H1 (cell line): ENCODE measurements around the gene SSBP3. TPM values are rescaled to one million over a fixed set of nuclear protein-coding genes. Genes with fewer than 3 reads are reported as not detected.

Experiments
- CTCF ChIA-PET: fragments of 300-600 bp; sonication (Branson Sonifier 250); formaldehyde crosslinking; loops from one replicate; lab custom pipeline; 2021; ENCODE audit not compliant: partially characterized antibody; lab: Charles Lee
- POLR2A ChIA-PET: fragments of 300-600 bp; sonication (Branson Sonifier 250); formaldehyde crosslinking; loops from one replicate; lab custom pipeline; 2021; ENCODE audit warnings: inconsistent platforms; ENCODE audit not compliant: partially characterized antibody; lab: Charles Lee
- DNase-seq, 2 experiments: peaks; one replicate each; pipeline versions ENCODE4 v3.0.0 to v3.0.0-alpha.2; 2010 to 2022; ENCODE audit warnings: low spot score in 2 of 2, low read depth in 1 of 2, mixed read lengths in 1 of 2
- FAIRE-seq: peaks from 2 replicates; lab custom pipeline; 2011; peaks lifted over from hg19 to GRCh38; lab: Jason Lieb, UNC
- H2AFZ ChIP-seq: 2 replicates; pipeline ENCODE4 v1.8.1; 2012; ENCODE audit warnings: low read length, inconsistent platforms
- H2AK5ac ChIP-seq: 2 replicates; pipeline ENCODE4 v1.6.1; 2013; ENCODE audit warnings: low read depth, low read length
- H2BK120ac ChIP-seq: replicated peaks from 2 replicates; pipeline ENCODE3; 2013; ENCODE audit warnings: low read depth, low read length, inconsistent platforms
- H2BK12ac ChIP-seq: 2 replicates; pipeline ENCODE4 v1.6.1; 2013; ENCODE audit warnings: low read depth, low read length
- H2BK15ac ChIP-seq: 2 replicates; pipeline ENCODE4 v1.6.1; 2013; ENCODE audit warnings: low read length
- H2BK20ac ChIP-seq: 2 replicates; pipeline ENCODE4 v1.6.1; 2013; ENCODE audit warnings: low read length
- H2BK5ac ChIP-seq: 2 replicates; pipeline ENCODE4 v1.6.1; 2013; ENCODE audit warnings: low read depth, low read length
- H3K14ac ChIP-seq: 2 replicates; pipeline ENCODE4 v1.6.1; 2013; ENCODE audit warnings: inconsistent platforms; ENCODE audit not compliant: insufficient read length
- H3K18ac ChIP-seq: 2 replicates; pipeline ENCODE4 v1.6.1; 2013; ENCODE audit warnings: low read length; ENCODE audit errors: extremely low read depth
- H3K23ac ChIP-seq: 2 replicates; pipeline ENCODE4 v1.6.1; 2013; ENCODE audit warnings: inconsistent platforms; ENCODE audit not compliant: insufficient read length
- H3K23me2 ChIP-seq: 2 replicates; pipeline ENCODE4 v1.6.1; 2013; ENCODE audit warnings: low read depth, low read length
- H3K27ac ChIP-seq: 2 replicates; pipeline ENCODE4 v1.6.1; 2011; ENCODE audit warnings: low read depth, low read length, inconsistent platforms
- H3K27me3 ChIP-seq, 4 experiments: replicated peaks in 1 of 4; 1 replicate in 1 of 4; 2 replicates in 3 of 4; pipeline versions ENCODE4 v1.6.1 to v1.8.1; 2011 to 2013; ENCODE audit warnings: low read length in 3 of 4, mild to moderate bottlenecking in 3 of 4, inconsistent platforms in 2 of 4, mixed read lengths in 2 of 4, moderate library complexity in 1 of 4; ENCODE audit not compliant: control insufficient read depth in 3 of 4, insufficient read depth in 3 of 4; ENCODE audit errors: extremely low read depth in 1 of 4
- H3K36me3 ChIP-seq, 4 experiments: 2 replicates each; pipeline versions ENCODE4 v1.6.1 to v1.8.1; 2011 to 2013; ENCODE audit warnings: mild to moderate bottlenecking in 4 of 4, low read length in 3 of 4, moderate library complexity in 2 of 4, control low read depth in 1 of 4, inconsistent platforms in 1 of 4; ENCODE audit not compliant: insufficient read depth in 4 of 4, control insufficient read depth in 2 of 4
- H3K4ac ChIP-seq: replicated peaks from 2 replicates; pipeline ENCODE3; 2013; ENCODE audit warnings: low read length, low read depth, mixed read lengths, inconsistent platforms; ENCODE audit not compliant: insufficient read length
- H3K4me1 ChIP-seq, 4 experiments: replicated peaks in 1 of 4; 1 replicate in 1 of 4; 2 replicates in 3 of 4; pipeline versions ENCODE4 v1.6.1 to v1.8.1; 2011 to 2013; ENCODE audit warnings: low read length in 3 of 4, inconsistent platforms in 2 of 4, mixed read lengths in 1 of 4; ENCODE audit not compliant: insufficient read depth in 4 of 4, control insufficient read depth in 3 of 4
- H3K4me2 ChIP-seq, 2 experiments: 2 replicates each; pipeline versions ENCODE4 v1.6.1 to v1.8.1; 2011 to 2013; ENCODE audit warnings: low read depth in 2 of 2, low read length in 2 of 2, control low read depth in 1 of 2, inconsistent platforms in 1 of 2, mild to moderate bottlenecking in 1 of 2; ENCODE audit not compliant: insufficient read depth in 1 of 2
- H3K4me3 ChIP-seq, 4 experiments: fragments of 200-600, 300-600 bp in 1 of 4; sonication (generic), shearing (Covaris generic), sonication (Bioruptor Twin) in 1 of 4; 2 replicates each; pipeline versions ENCODE4 v1.5.1 to v1.8.1; 2011 to 2016; ENCODE audit warnings: low read length in 4 of 4, low read depth in 3 of 4, control low read depth in 2 of 4, inconsistent platforms in 2 of 4, mild to moderate bottlenecking in 2 of 4, mixed read lengths in 1 of 4, moderate library complexity in 1 of 4; ENCODE audit not compliant: insufficient read depth in 2 of 4; ENCODE audit errors: extremely low read depth in 1 of 4
- H3K56ac ChIP-seq: replicated peaks from 2 replicates; pipeline ENCODE3; 2013; ENCODE audit warnings: low read depth, mild to moderate bottlenecking, mixed read lengths, low read length, inconsistent platforms; ENCODE audit not compliant: insufficient read length
- H3K79me1 ChIP-seq: 2 replicates; pipeline ENCODE4 v1.6.1; 2013; ENCODE audit warnings: low read depth, low read length, control low read depth
- H3K79me2 ChIP-seq, 2 experiments: 2 replicates each; pipeline versions ENCODE4 v1.6.1 to v1.8.1; 2012 to 2013; ENCODE audit warnings: low read length in 2 of 2, mild to moderate bottlenecking in 2 of 2, inconsistent platforms in 1 of 2; ENCODE audit not compliant: insufficient read depth in 2 of 2, control insufficient read depth in 1 of 2
- H3K9ac ChIP-seq, 4 experiments: replicated peaks in 1 of 4; 1 replicate in 1 of 4; 2 replicates in 3 of 4; pipeline versions ENCODE4 v1.6.1 to v1.8.1; 2011 to 2013; ENCODE audit warnings: low read depth in 3 of 4, low read length in 3 of 4, control low read depth in 2 of 4, mild to moderate bottlenecking in 2 of 4, moderate library complexity in 2 of 4, inconsistent platforms in 1 of 4; ENCODE audit errors: extremely low read depth in 1 of 4
- H3K9me3 ChIP-seq, 2 experiments: 2 replicates each; pipeline versions ENCODE4 v1.6.1 to v1.8.1; 2012 to 2013; ENCODE audit warnings: mild to moderate bottlenecking in 2 of 2, moderate library complexity in 2 of 2, control low read depth in 1 of 2, inconsistent platforms in 1 of 2, low read depth in 1 of 2, low read length in 1 of 2, mixed read lengths in 1 of 2; ENCODE audit not compliant: insufficient read depth in 2 of 2
- H4K20me1 ChIP-seq, 2 experiments: replicated peaks in 1 of 2; 2 replicates each; pipeline versions ENCODE3 to v1.8.1; 2011 to 2013; ENCODE audit warnings: inconsistent platforms in 2 of 2, low read length in 2 of 2, mild to moderate bottlenecking in 1 of 2; ENCODE audit not compliant: insufficient read depth in 2 of 2, control insufficient read depth in 1 of 2
- H4K5ac ChIP-seq: 2 replicates; pipeline ENCODE4 v1.6.1; 2013; ENCODE audit warnings: low read length, low read depth, mixed read lengths, inconsistent platforms; ENCODE audit not compliant: insufficient read length
- H4K8ac ChIP-seq: 2 replicates; pipeline ENCODE4 v1.8.0; 2013; ENCODE audit warnings: mild to moderate bottlenecking, moderate library complexity, low read length, inconsistent platforms; ENCODE audit not compliant: insufficient read depth; ENCODE audit errors: extremely low read depth
- H4K91ac ChIP-seq: replicated peaks from 2 replicates; pipeline ENCODE3; 2013; ENCODE audit warnings: low read length, mixed read lengths, inconsistent platforms; ENCODE audit not compliant: insufficient read length
- ATF3 ChIP-seq: IDR thresholded peaks from 2 replicates; pipeline ENCODE4 v1.6.1; 2011; ENCODE audit warnings: low read depth, mild to moderate bottlenecking, low read length; ENCODE audit not compliant: insufficient read depth
- CREB1 ChIP-seq: IDR thresholded peaks from 2 replicates; pipeline ENCODE4 v1.6.1; 2012; ENCODE audit warnings: inconsistent platforms
- EP300 ChIP-seq, 2 experiments: IDR thresholded peaks; 1 replicate in 1 of 2; 2 replicates in 1 of 2; pipeline ENCODE4 v1.6.1; 2011 to 2012; ENCODE audit warnings: low read depth in 2 of 2, low read length in 2 of 2, mild to moderate bottlenecking in 2 of 2, borderline replicate concordance in 1 of 2, inconsistent platforms in 1 of 2, moderate library complexity in 1 of 2
- HDAC6 ChIP-seq: IDR thresholded peaks from one replicate; pipeline ENCODE4 v1.7.1; 2012; ENCODE audit warnings: low read depth, mild to moderate bottlenecking, inconsistent platforms, low read length, moderate library complexity
- NRF1 ChIP-seq: IDR thresholded peaks from 2 replicates; pipeline ENCODE4 v1.6.1; 2011; ENCODE audit warnings: mild to moderate bottlenecking, low read depth, low read length, improper control_type of control experiment
- PHF8 ChIP-seq: fragments of 200-600 bp; sonication (generic); conservative IDR thresholded peaks from 2 replicates; pipeline ENCODE4 v1.7.1; 2012; ENCODE audit warnings: low read depth, mild to moderate bottlenecking, inconsistent platforms, low read length, moderate library complexity
- RXRA ChIP-seq: IDR thresholded peaks from 2 replicates; pipeline ENCODE4 v1.6.1; 2011; ENCODE audit warnings: low read depth, mild to moderate bottlenecking, low read length, moderate library complexity; ENCODE audit not compliant: insufficient read depth
- SP1 ChIP-seq: IDR thresholded peaks from 2 replicates; pipeline ENCODE4 v1.6.1; 2011; ENCODE audit warnings: low read depth, low read length
- SP4 ChIP-seq: IDR thresholded peaks from 2 replicates; pipeline ENCODE4 v1.6.1; 2012; ENCODE audit warnings: low read length, inconsistent platforms
- SRF ChIP-seq: IDR thresholded peaks from 2 replicates; pipeline ENCODE4 v1.6.1; 2011; ENCODE audit warnings: mild to moderate bottlenecking, low read depth, low read length, moderate library complexity
- TAF7 ChIP-seq: optimal IDR thresholded peaks from 2 replicates; pipeline ENCODE3; 2011; ENCODE audit warnings: low read depth, mild to moderate bottlenecking, inconsistent platforms, low read length, moderate library complexity, borderline replicate concordance
- TEAD4 ChIP-seq: IDR thresholded peaks from 2 replicates; pipeline ENCODE4 v1.6.1; 2012; ENCODE audit warnings: low read depth, low read length, inconsistent platforms, mixed read lengths
- WGBS, 2 experiments: shearing (Covaris generic) in 1 of 2; methylation state at CpG; one replicate each; pipeline versions ENCODE4 v1.1.6 to v1.1.7; 2013 to 2015; ENCODE audit warnings: low lambda C conversion rate in 2 of 2, mixed read lengths in 2 of 2, inconsistent platforms in 1 of 2, low coverage in 1 of 2, missing lambda C conversion rate in 1 of 2; ENCODE audit not compliant: insufficient replicate concordance in 2 of 2, insufficient coverage in 1 of 2, insufficient read length in 1 of 2; ENCODE audit errors: extremely low coverage in 1 of 2, missing lambda C conversion rate in 1 of 2; 5-methylcytosine and 5-hydroxymethylcytosine counted together
- polyA plus RNA-seq, 7 experiments: library from polyadenylated mRNA; depleted of rRNA in 3 of 7; stranded (reverse) in 5 of 7; unstranded in 2 of 7; fragments of >200 nt in 5 of 7; fragments of 200-250 nt in 2 of 7; gene quantifications; 1 replicate in 5 of 7; 2 replicates in 1 of 7; 4 replicates in 1 of 7; pipeline versions ENCODE4 v1.2.1 to v1.2.3, GENCODE V29; 2011 to 2013; ENCODE audit warnings: missing spikeins in 2 of 7, mixed read lengths in 2 of 7
- total RNA-seq: library from RNA; stranded (reverse); fragmentation: NEBNext Ultra II Directional; extraction: Animal tissue kit (Norgen Biotek cat#: 25700); gene quantifications from 2 replicates; pipeline ENCODE4 v1.2.1, GENCODE V29; 2021

The SSBP3 gene
- total and polyA plus RNA-seq, 2 of the 8 experiments (the other 6 are each of a cell fraction or from before 2014, with no cell fraction given) = 99.7 to 133 TPM

DNA sequence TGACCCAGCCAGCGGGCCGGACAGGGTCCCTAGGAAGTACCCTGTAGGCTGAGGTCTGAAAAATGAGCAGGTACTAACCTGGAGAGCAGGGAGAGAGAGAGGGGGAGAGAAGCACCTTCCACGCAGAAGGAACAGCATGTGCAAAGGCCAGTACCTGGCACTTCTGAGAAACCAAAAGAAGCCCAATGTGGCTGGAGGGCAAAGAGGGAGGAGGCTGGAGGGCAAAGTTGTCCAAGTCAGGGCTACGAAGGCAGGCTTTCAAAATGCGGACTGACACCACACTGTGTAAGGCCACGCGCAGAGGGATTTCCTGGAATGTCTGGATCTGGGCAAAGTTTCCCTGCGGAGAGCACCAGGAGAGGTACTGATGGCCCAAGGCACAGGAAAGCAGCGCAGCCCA lies 64.4 kb downstream of the SSBP3 start:
- Histone ChIP-seq H3K9me3 (no peaks in the 10 kb centered on the region), H3K4me3 (no peak overlapping the region), H3K14ac (no peak overlapping the region), H3K23me2 (no peaks in the 10 kb centered on the region), H3K27me3 (no peaks in the 10 kb centered on the region), H4K91ac (no peak overlapping the region), H2BK15ac (no peak overlapping the region), H3K36me3 (0 out of 8 replicates have a peak, but pooled peaks cover 0 to 3% (median 1%) of the 10 kb centered on the region in 4 experiments), H3K56ac (no peak overlapping the region), H3K4me1 (peaks cover 21 to 33% (median 27%) of the 10 kb centered on the region in 4 experiments), H2BK5ac (peak overlapping the region; percentile 82), H3K9ac (no peak overlapping the region), H3K79me2 (peaks cover 3 to 94% of the 10 kb centered on the region in 2 experiments), H4K5ac (no peak overlapping the region), H3K27ac (no peak overlapping the region; the same call in 1 of the 2 replicates), H2AK5ac (no peak overlapping the region), H3K18ac (no peak overlapping the region), H2BK20ac (0 out of 2 replicates have a peak overlapping the region, but pooled peaks have one; percentile 64), H3K23ac (no peak overlapping the region), H4K20me1 (peaks cover 3 to 26% of the 10 kb centered on the region in 2 experiments), H3K4me2 (peak overlapping the region; percentile 34 to 54; a peak in 3 of 4 replicates), H2AFZ (no peak overlapping the region), H3K79me1 (peaks cover 26% of the 10 kb centered on the region), H2BK12ac (peak overlapping the region; percentile 30; the same call in 1 of the 2 replicates), H2BK120ac (no peak overlapping the region), H3K4ac (no peak overlapping the region), H4K8ac (no peak overlapping the region; the same call in 1 of the 2 replicates)
- WGBS, 2 experiments = 84% methylated on average over 8 of the region's 9 CpGs; no CpG with 5 or more reads in 1 of the 2 experiments
- POLR2A ChIA-PET = interaction anchor here (1.9 to 2.2 kb wide), 2 partner anchors 11 to 32 kb away, joined by 8 to 9 read pairs; no protein-coding TSS in a partner anchor
- CTCF ChIA-PET = interaction anchor here (1.2 to 3.8 kb wide), 6 partner anchors 13 to 148 kb away, joined by 3 to 22 read pairs (median 7); no protein-coding TSS in a partner anchor
- FAIRE-seq (no peak), DNase-seq (no peak)
- TF ChIP-seq RXRA (no peak), PHF8 (no peak), HDAC6 (no peak), ATF3 (no peak), EP300 (IDR thresholded peaks at IDR 0.05; ENCODE audit: borderline replicate concordance in 1 of 2, low read depth in 2 of 2, low read length in 2 of 2) (no peak), NRF1 (no peak), SP1 (no peak), CREB1 (no peak), TEAD4 (no peak), SRF (no peak), SP4 (no peak), TAF7 (no peak)
